Measurements from ENCODE around the gene RGS3.

DNA sequence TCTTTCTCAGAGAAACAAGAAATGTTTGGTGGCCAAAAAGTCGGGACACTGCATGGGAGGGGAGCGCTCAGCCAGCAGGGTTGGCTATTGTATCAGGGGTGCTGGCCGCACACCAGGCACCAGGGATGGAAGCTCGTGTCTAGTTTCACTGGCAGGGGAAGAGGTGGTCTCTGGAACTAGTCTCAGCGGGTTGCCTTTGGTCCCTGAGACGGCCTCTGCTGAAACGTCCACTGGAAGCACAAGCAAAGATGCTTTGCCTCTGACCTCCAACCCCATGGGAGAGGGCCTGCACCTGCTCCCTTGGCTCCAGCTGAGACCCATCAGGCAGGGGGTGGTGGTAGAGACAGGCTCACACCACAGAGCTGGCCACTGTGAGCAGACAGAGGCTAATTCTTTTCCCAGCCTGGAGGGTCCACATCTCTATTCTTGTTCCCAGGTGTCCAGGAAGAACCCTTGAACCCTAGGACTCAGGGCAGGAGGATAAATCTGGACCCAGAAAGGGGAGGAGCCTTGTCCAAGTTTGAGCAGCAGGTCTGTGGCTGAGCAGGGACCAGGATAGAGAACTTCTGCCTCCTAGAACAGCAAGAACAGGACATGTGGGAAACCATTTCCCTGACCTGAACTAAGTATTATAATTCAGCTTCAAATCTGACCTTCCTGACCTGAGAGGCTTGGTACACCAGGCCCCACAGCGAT lies 102.6 kb downstream of the RGS3 start:
- TF ChIP-seq, protein P1, sequence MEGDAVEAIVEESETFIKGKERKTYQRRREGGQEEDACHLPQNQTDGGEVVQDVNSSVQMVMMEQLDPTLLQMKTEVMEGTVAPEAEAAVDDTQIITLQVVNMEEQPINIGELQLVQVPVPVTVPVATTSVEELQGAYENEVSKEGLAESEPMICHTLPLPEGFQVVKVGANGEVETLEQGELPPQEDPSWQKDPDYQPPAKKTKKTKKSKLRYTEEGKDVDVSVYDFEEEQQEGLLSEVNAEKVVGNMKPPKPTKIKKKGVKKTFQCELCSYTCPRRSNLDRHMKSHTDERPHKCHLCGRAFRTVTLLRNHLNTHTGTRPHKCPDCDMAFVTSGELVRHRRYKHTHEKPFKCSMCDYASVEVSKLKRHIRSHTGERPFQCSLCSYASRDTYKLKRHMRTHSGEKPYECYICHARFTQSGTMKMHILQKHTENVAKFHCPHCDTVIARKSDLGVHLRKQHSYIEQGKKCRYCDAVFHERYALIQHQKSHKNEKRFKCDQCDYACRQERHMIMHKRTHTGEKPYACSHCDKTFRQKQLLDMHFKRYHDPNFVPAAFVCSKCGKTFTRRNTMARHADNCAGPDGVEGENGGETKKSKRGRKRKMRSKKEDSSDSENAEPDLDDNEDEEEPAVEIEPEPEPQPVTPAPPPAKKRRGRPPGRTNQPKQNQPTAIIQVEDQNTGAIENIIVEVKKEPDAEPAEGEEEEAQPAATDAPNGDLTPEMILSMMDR (IDR thresholded peaks at IDR 0.05), result no peak
- TF ChIP-seq POLR2A (IDR thresholded peaks at IDR 0.05), result no peak
